GM12878 (cell line): Measurements from ENCODE around the gene SLC10A1. TPM values are rescaled to one million over a fixed set of nuclear protein-coding genes. Genes with fewer than 3 reads are reported as not detected.

Experiments used
- ATAC-seq: fragments of 200-7000 bp; cut with Tn5 transposase; 3 replicates; pipeline ENCODE4 v1.9.1; 2020; ENCODE audit warnings: mild to moderate bottlenecking, moderate library complexity
- BruUV-seq: library from RNA; stranded (reverse); fragments of 400-500 nt; replicated peaks from 2 replicates; lab custom pipeline; 2021; lab: Mats Ljungman, UMichigan
- CTCF ChIA-PET: fragments of 300-600 bp; sonication (Branson Sonifier 250); formaldehyde crosslinking; extraction: SDS; loops from one replicate; lab custom pipeline; 2021; ENCODE audit warnings: inconsistent platforms; lab: Yijun Ruan, JAX
- POLR2A ChIA-PET: fragments of 350-600 bp; formaldehyde crosslinking; extraction: SDS; loops from one replicate; lab custom pipeline; 2021; ENCODE audit warnings: inconsistent platforms; lab: Charles Lee
- RAD21 ChIA-PET: fragments of 300-600 bp; sonication (Branson Sonifier 250); formaldehyde crosslinking; loops from one replicate; lab custom pipeline; 2023; ENCODE audit warnings: antibody characterized with exemption; ENCODE audit not compliant: unreplicated experiment; lab: Charles Lee
- SMC1A ChIA-PET: fragments of 300-600 bp; sonication (Branson Sonifier 250); formaldehyde crosslinking; loops from one replicate; lab custom pipeline; 2023; ENCODE audit not compliant: unreplicated experiment, uncharacterized antibody; lab: Charles Lee
- DNase-seq: peaks from one replicate; pipeline ENCODE4 v3.0.0-alpha.2; 2011; ENCODE audit warnings: low read depth, low spot score
- FAIRE-seq: peaks from 3 replicates; lab custom pipeline; 2011; peaks lifted over from hg19 to GRCh38; lab: Jason Lieb, UNC
- H2AFZ ChIP-seq: 2 replicates; pipeline ENCODE4 v1.6.0; 2011; ENCODE audit warnings: low read depth, low read length, control low read depth; ENCODE audit not compliant: control insufficient read depth
- H3K27ac ChIP-seq: 2 replicates; pipeline ENCODE4 v1.5.1; 2011; ENCODE audit warnings: control low read depth; ENCODE audit not compliant: control insufficient read depth, insufficient read depth
- H3K27me3 ChIP-seq, 2 experiments: replicated peaks in 1 of 2; 2 replicates each; pipeline versions ENCODE4 v1.6.0 to v1.6.1; 2011; ENCODE audit warnings: low read length in 1 of 2; ENCODE audit not compliant: control insufficient read depth in 2 of 2, insufficient read depth in 2 of 2
- H3K36me3 ChIP-seq, 2 experiments: 2 replicates each; pipeline ENCODE4 v1.5.1; 2011; ENCODE audit warnings: low read length in 1 of 2; ENCODE audit not compliant: control insufficient read depth in 2 of 2, insufficient read depth in 2 of 2
- H3K4me1 ChIP-seq: 2 replicates; pipeline ENCODE4 v1.6.1; 2011; ENCODE audit warnings: mild to moderate bottlenecking, low read length, moderate library complexity, mixed read lengths; ENCODE audit not compliant: control insufficient read depth, insufficient read depth
- H3K4me2 ChIP-seq: 2 replicates; pipeline ENCODE4 v1.6.0; 2011; ENCODE audit warnings: control low read depth; ENCODE audit not compliant: control insufficient read depth, insufficient read depth
- H3K4me3 ChIP-seq: fragments of 200-600 bp; sonication (generic); 2 replicates; pipeline ENCODE4 v1.5.1; 2016
- H3K79me2 ChIP-seq: 2 replicates; pipeline ENCODE4 v1.6.0; 2011; ENCODE audit warnings: low read length; ENCODE audit not compliant: control insufficient read depth, insufficient read depth
- H3K9ac ChIP-seq: 2 replicates; pipeline ENCODE4 v1.8.0; 2011; ENCODE audit warnings: low read length, control low read depth, mixed read lengths; ENCODE audit not compliant: control insufficient read depth, insufficient read depth
- H3K9me3 ChIP-seq: replicated peaks from 3 replicates; pipeline ENCODE4 v1.5.1; 2011; ENCODE audit warnings: mild to moderate bottlenecking, low read length; ENCODE audit not compliant: control insufficient read depth, insufficient read depth
- H4K20me1 ChIP-seq: 2 replicates; pipeline ENCODE4 v1.6.0; 2011; ENCODE audit not compliant: control insufficient read depth, insufficient read depth
- CBX3 ChIP-seq: fragments of 200-600 bp; sonication (generic); IDR thresholded peaks from 2 replicates; pipeline ENCODE4 v1.6.1; 2016; ENCODE audit warnings: low read depth, borderline replicate concordance
- HDAC2 ChIP-seq: fragments of 200-600 bp; sonication (generic); IDR thresholded peaks from 2 replicates; pipeline ENCODE4 v1.6.1; 2017
- IKZF1 ChIP-seq: fragments of 450-650 bp; conservative IDR thresholded peaks from 2 replicates; pipeline ENCODE4 v1.6.1; 2017; ENCODE audit warnings: antibody characterized with exemption, mild to moderate bottlenecking
- IKZF2 ChIP-seq, 2 experiments: fragments of 450-650 bp; IDR thresholded peaks; 2 replicates each; pipeline ENCODE4 v1.6.1; 2017; ENCODE audit warnings: mild to moderate bottlenecking in 2 of 2, moderate library complexity in 2 of 2
- JUND ChIP-seq: IDR thresholded peaks from 2 replicates; pipeline ENCODE4 v1.6.1; 2012; ENCODE audit warnings: low read depth, mild to moderate bottlenecking, low read length, improper control_type of control experiment, moderate library complexity
- SUPT20H ChIP-seq: IDR thresholded peaks from 2 replicates; pipeline ENCODE4 v1.6.1; 2011; ENCODE audit warnings: low read depth, mild to moderate bottlenecking, low read length, moderate library complexity, borderline replicate concordance; ENCODE audit not compliant: control insufficient read depth
- SUZ12 ChIP-seq: fragments of 200-600 bp; sonication (generic); IDR thresholded peaks from one replicate; pipeline ENCODE4 v1.6.1; 2018; ENCODE audit warnings: antibody characterized with exemption, mild to moderate bottlenecking; ENCODE audit not compliant: unreplicated experiment
- TAF1 ChIP-seq: IDR thresholded peaks from 2 replicates; pipeline ENCODE4 v1.6.1; 2011; ENCODE audit warnings: mild to moderate bottlenecking, low read depth, low read length, borderline replicate concordance
- whole genome bisulfite sequencing: methylation state at CpG from one replicate; pipeline ENCODE4 v1.1.6; 2016; ENCODE audit warnings: low lambda C conversion rate; ENCODE audit not compliant: insufficient replicate concordance, insufficient coverage; ENCODE audit errors: missing lambda C conversion rate; 5-methylcytosine and 5-hydroxymethylcytosine counted together
- in situ Hi-C: fragments of 300-500 bp; cut with MboI; formaldehyde crosslinking; loops from 9 replicates; pipeline ENCODE4 v1.14.3; 2018; ENCODE audit warnings: mixed read lengths
- intact Hi-C: fragments of 100-400 bp; cut with micrococcal nuclease; formaldehyde crosslinking; loops from one replicate; pipeline ENCODE4 v1.14.2; 2022; ENCODE audit not compliant: unreplicated experiment
- polyA plus RNA-seq, 11 experiments: library from polyadenylated mRNA; depleted of rRNA in 4 of 11; unstranded in 6 of 11; stranded (reverse) in 5 of 11; fragments of >200 nt; fragmentation: Nextera tagmentation in 4 of 11; fragmentation: Illumina TruSeq in 1 of 11; extraction: Ambion mirVana in 4 of 11; extraction: Trizol in 1 of 11; gene quantifications; 1 replicate in 1 of 11; 2 replicates in 10 of 11; pipeline versions ENCODE4 v1.2.1 to v1.2.3, GENCODE V29; 2011 to 2016; ENCODE audit warnings: inconsistent platforms in 2 of 11, missing spikeins in 2 of 11, low read depth in 1 of 11
- total RNA-seq, 4 experiments: library from RNA; depleted of rRNA in 3 of 4; stranded (reverse); fragments of >200 nt in 3 of 4; fragmentation: Illumina TruSeq in 1 of 4; extraction: Trizol in 1 of 4; gene quantifications; 2 replicates each; pipeline versions ENCODE4 v1.2.1 to v1.2.3, GENCODE V29; 2013 to 2021
- TF ChIP-seq, protein P1 (sequence below): fragments of 450-650 bp; IDR thresholded peaks from 2 replicates; pipeline ENCODE4 v1.6.1; 2014; ENCODE audit warnings: mild to moderate bottlenecking

SLC10A1 gene
- total and polyA plus RNA-seq, 10 of the 15 experiments (the other 5 are each of a cell fraction or from before 2014, with no cell fraction given) = 0.15 to 0.16 TPM; not detected in 8

DNA sequence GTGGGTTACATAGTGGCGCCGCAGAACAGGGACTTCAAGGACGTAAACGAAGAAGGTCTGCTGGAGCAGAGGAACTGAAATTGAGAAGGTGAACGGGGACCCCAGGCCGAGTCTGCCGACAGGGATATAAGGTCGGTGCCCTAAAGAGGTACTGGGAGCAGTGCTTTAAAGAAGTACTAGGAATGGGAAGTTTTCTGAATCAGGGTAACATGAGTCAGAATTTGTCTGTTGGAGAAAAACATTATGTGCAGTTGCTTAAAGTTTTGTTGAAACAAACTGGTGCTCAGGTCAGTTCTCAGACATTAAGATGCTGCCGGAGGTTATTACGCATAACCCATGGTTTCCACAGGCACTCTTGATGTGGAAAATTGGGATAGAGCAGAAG lies 14.8 kb upstream of the SLC10A1 start:
- ATAC-seq (no peak), DNase-seq (no peak), FAIRE-seq (no peak)
- no peaks in the 10 kb centered on the region for H4K20me1 ChIP-seq
- no peak overlapping the region for H3K4me3 ChIP-seq
- POLR2A ChIA-PET = no interaction called here
- SMC1A ChIA-PET = no interaction called here
- no peak overlapping the region for H3K4me2 ChIP-seq
- WGBS = 69% methylated on average over 10 of the region's 10 CpGs
- no peak overlapping the region for H2AFZ ChIP-seq
- no peaks in the 10 kb centered on the region for H3K79me2 ChIP-seq
- no peaks in the 10 kb centered on the region for H3K4me1 ChIP-seq
- no peaks in the 10 kb centered on the region for H3K36me3 ChIP-seq
- H3K27me3 ChIP-seq = no peaks in the 10 kb centered on the region
- intact Hi-C loops = no loop called here
- no peak overlapping the region for H3K27ac ChIP-seq
- CTCF ChIA-PET = no interaction called here
- TF ChIP-seq JUND = no peak
- TF ChIP-seq HDAC2 = no peak
- TF ChIP-seq, protein P1, sequence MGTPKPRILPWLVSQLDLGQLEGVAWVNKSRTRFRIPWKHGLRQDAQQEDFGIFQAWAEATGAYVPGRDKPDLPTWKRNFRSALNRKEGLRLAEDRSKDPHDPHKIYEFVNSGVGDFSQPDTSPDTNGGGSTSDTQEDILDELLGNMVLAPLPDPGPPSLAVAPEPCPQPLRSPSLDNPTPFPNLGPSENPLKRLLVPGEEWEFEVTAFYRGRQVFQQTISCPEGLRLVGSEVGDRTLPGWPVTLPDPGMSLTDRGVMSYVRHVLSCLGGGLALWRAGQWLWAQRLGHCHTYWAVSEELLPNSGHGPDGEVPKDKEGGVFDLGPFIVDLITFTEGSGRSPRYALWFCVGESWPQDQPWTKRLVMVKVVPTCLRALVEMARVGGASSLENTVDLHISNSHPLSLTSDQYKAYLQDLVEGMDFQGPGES = no peak
- no peak for TF ChIP-seq CBX3
- no peak for TF ChIP-seq TAF1
- TF ChIP-seq IKZF1 = no peak
- no peak for TF ChIP-seq IKZF2 (IDR thresholded peaks at IDR 0.05)
- TF ChIP-seq SUPT20H = no peak
- TF ChIP-seq SUZ12 = no peak
- TF ChIP-seq, all 136 proteins: peak for 0
- RAD21 ChIA-PET = no interaction called here
- Histone ChIP-seq H3K9ac (no peak overlapping the region), H3K9me3 (no peaks in the 10 kb centered on the region)
- in situ Hi-C loops = no loop called here
- BruUV-seq = no TSS peak
